ENCODE data around the gene VSIG10L.

Gene VSIG10L

GRCh38 chr19:51338563-51339312, 3.2 kb downstream of the VSIG10L start:
- no peak overlapping the region for H3K27ac Mint-ChIP-seq
- H3K36me3 Mint-ChIP-seq: no peaks in the 10 kb centered on the region
- no peaks in the 10 kb centered on the region for H3K9me3 Mint-ChIP-seq
- H3K27me3 Mint-ChIP-seq: peaks cover 55% of the 10 kb centered on the region
- peak; percentile 91 for DNase-seq
- peak overlapping the region; percentile 83 for H3K4me3 Mint-ChIP-seq
- peaks cover 16% of the 10 kb centered on the region for H3K4me1 Mint-ChIP-seq
- CTCF ChIA-PET: interaction anchor here (0.6 to 3.2 kb wide), 11 partner anchors 20 to 101 kb away, joined by 3 to 27 read pairs (median 6); partner anchors contain the start of genes ETFB and SIGLEC10

GRCh38 chr19:51337861-51338562, 3.9 kb downstream of the VSIG10L start:
- CTCF ChIA-PET: interaction anchor here (0.7 to 3.2 kb wide), 7 partner anchors 28 to 102 kb away, joined by 3 to 27 read pairs (median 6); partner anchors contain the start of genes ETFB and SIGLEC10
- no peak overlapping the region for H3K27ac Mint-ChIP-seq
- H3K36me3 Mint-ChIP-seq: no peaks in the 10 kb centered on the region
- no peak for DNase-seq
- H3K4me1 Mint-ChIP-seq: peaks cover 16% of the 10 kb centered on the region
- peak overlapping the region; percentile 83 for H3K4me3 Mint-ChIP-seq
- no peaks in the 10 kb centered on the region for H3K9me3 Mint-ChIP-seq
- peaks cover 55% of the 10 kb centered on the region for H3K27me3 Mint-ChIP-seq

- Mint-ChIP-seq H3K36me3 (no peaks in the 10 kb centered on the region), H3K9me3 (no peaks in the 10 kb centered on the region), H3K4me3 (no peak overlapping the region), H3K27me3 (peaks cover 48% of the 10 kb centered on the region), H3K27ac (no peak overlapping the region), H3K4me1 (peaks cover 16% of the 10 kb centered on the region)
- no peak for DNase-seq
- CTCF ChIA-PET: interaction anchor here (1.0 to 3.2 kb wide), 3 partner anchors 80 to 102 kb away, joined by 6 to 27 read pairs (median 16); partner anchors contain the start of gene SIGLEC10
Measured at GRCh38 chr19:51337141-51337860, 4.6 kb downstream of the VSIG10L start.

GRCh38 chr19:51333836-51334460, 8.0 kb downstream of the VSIG10L start:
- no peaks in the 10 kb centered on the region for H3K36me3 Mint-ChIP-seq
- H3K4me3 Mint-ChIP-seq: no peak overlapping the region
- no peak overlapping the region for H3K27ac Mint-ChIP-seq
- H3K27me3 Mint-ChIP-seq: peaks cover 28% of the 10 kb centered on the region
- CTCF ChIA-PET: no interaction called here
- H3K9me3 Mint-ChIP-seq: peaks cover 2% of the 10 kb centered on the region
- H3K4me1 Mint-ChIP-seq: peaks cover 4% of the 10 kb centered on the region
- DNase-seq: no peak

GRCh38 chr19:51331716-51332115, 10.2 kb downstream of the VSIG10L start:
- CTCF ChIA-PET: interaction anchor here (1.1 kb wide), 1 partner anchor 108 kb away, joined by 6 read pairs; no protein-coding TSS in a partner anchor
- H3K27me3 Mint-ChIP-seq: peaks cover 39% of the 10 kb centered on the region
- no peak overlapping the region for H3K27ac Mint-ChIP-seq
- H3K36me3 Mint-ChIP-seq: no peaks in the 10 kb centered on the region
- no peak overlapping the region for H3K4me3 Mint-ChIP-seq
- peaks cover 5% of the 10 kb centered on the region for H3K4me1 Mint-ChIP-seq
- DNase-seq: no peak
- peaks cover 2% of the 10 kb centered on the region for H3K9me3 Mint-ChIP-seq

- peaks cover 5% of the 10 kb centered on the region for H3K4me1 Mint-ChIP-seq
- H3K27me3 Mint-ChIP-seq: peaks cover 40% of the 10 kb centered on the region
- CTCF ChIA-PET: no interaction called here
- no peak overlapping the region for H3K4me3 Mint-ChIP-seq
- no peak for DNase-seq
- no peak overlapping the region for H3K27ac Mint-ChIP-seq
- H3K36me3 Mint-ChIP-seq: no peaks in the 10 kb centered on the region
- peaks cover 2% of the 10 kb centered on the region for H3K9me3 Mint-ChIP-seq
Measured at GRCh38 chr19:51331193-51331592, 10.7 kb downstream of the VSIG10L start.

GRCh38 chr19:51330366-51330765, 11.6 kb downstream of the VSIG10L start:
- Mint-ChIP-seq H3K27me3 (peaks cover 46% of the 10 kb centered on the region), H3K36me3 (no peaks in the 10 kb centered on the region), H3K4me3 (no peak overlapping the region), H3K4me1 (peaks cover 5% of the 10 kb centered on the region), H3K9me3 (peaks cover 2% of the 10 kb centered on the region), H3K27ac (no peak overlapping the region)
- no peak for DNase-seq
- CTCF ChIA-PET: no interaction called here

GRCh38 chr19:51329411-51329810, 12.5 kb downstream of the VSIG10L start:
- DNase-seq: no peak
- H3K27me3 Mint-ChIP-seq: peaks cover 53% of the 10 kb centered on the region
- H3K36me3 Mint-ChIP-seq: no peaks in the 10 kb centered on the region
- no peak overlapping the region for H3K4me3 Mint-ChIP-seq
- H3K9me3 Mint-ChIP-seq: peaks cover 2% of the 10 kb centered on the region
- H3K4me1 Mint-ChIP-seq: peaks cover 5% of the 10 kb centered on the region
- H3K27ac Mint-ChIP-seq: no peak overlapping the region
- CTCF ChIA-PET: interaction anchor here (0.8 kb wide), 1 partner anchor 11 kb away, joined by 3 read pairs; no protein-coding TSS in a partner anchor

GRCh38 chr19:51327066-51328001, 14.6 kb downstream of the VSIG10L start:
- no peaks in the 10 kb centered on the region for H3K36me3 Mint-ChIP-seq
- H3K9me3 Mint-ChIP-seq: peaks cover 2% of the 10 kb centered on the region
- peaks cover 74% of the 10 kb centered on the region for H3K27me3 Mint-ChIP-seq
- peaks cover 5% of the 10 kb centered on the region for H3K4me1 Mint-ChIP-seq
- H3K27ac Mint-ChIP-seq: no peak overlapping the region
- CTCF ChIA-PET: interaction anchor here (1.4 kb wide), 1 partner anchor 170 kb away, joined by 3 read pairs; no protein-coding TSS in a partner anchor
- H3K4me3 Mint-ChIP-seq: peak overlapping the region; percentile 18
- peak; percentile 76 for DNase-seq

- no peak for DNase-seq
- Mint-ChIP-seq H3K36me3 (no peaks in the 10 kb centered on the region), H3K27me3 (peaks cover 75% of the 10 kb centered on the region), H3K4me1 (peaks cover 5% of the 10 kb centered on the region), H3K9me3 (peaks cover 2% of the 10 kb centered on the region), H3K27ac (no peak overlapping the region), H3K4me3 (no peak overlapping the region)
- CTCF ChIA-PET: interaction anchor here (1.4 kb wide), 1 partner anchor 169 kb away, joined by 3 read pairs; no protein-coding TSS in a partner anchor
Measured at GRCh38 chr19:51326216-51327065, 15.5 kb downstream of the VSIG10L start.

GRCh38 chr19:51325161-51325976, 16.6 kb downstream of the VSIG10L start:
- peaks cover 5% of the 10 kb centered on the region for H3K4me1 Mint-ChIP-seq
- no peak overlapping the region for H3K27ac Mint-ChIP-seq
- H3K9me3 Mint-ChIP-seq: no peaks in the 10 kb centered on the region
- H3K4me3 Mint-ChIP-seq: no peak overlapping the region
- DNase-seq: no peak
- peaks cover 75% of the 10 kb centered on the region for H3K27me3 Mint-ChIP-seq
- H3K36me3 Mint-ChIP-seq: no peaks in the 10 kb centered on the region
- CTCF ChIA-PET: no interaction called here

GRCh38 chr19:51324167-51324481, 17.8 kb downstream of the VSIG10L start:
- no peak overlapping the region for H3K27ac Mint-ChIP-seq
- H3K27me3 Mint-ChIP-seq: peaks cover 66% of the 10 kb centered on the region
- DNase-seq: no peak
- CTCF ChIA-PET: no interaction called here
- peaks cover 5% of the 10 kb centered on the region for H3K4me1 Mint-ChIP-seq
- H3K4me3 Mint-ChIP-seq: no peak overlapping the region
- no peaks in the 10 kb centered on the region for H3K9me3 Mint-ChIP-seq
- no peaks in the 10 kb centered on the region for H3K36me3 Mint-ChIP-seq
